ENCODE results near the gene GPR39. TPM values are rescaled to one million over a fixed set of nuclear protein-coding genes. Genes with fewer than 3 reads are reported as not detected.
"Not testable (repeated sequence)": the region's sequence is repeated elsewhere in the genome, so short reads cannot be mapped to it uniquely, and the experiment has no call there.

Gene GPR39
- total and polyA plus RNA-seq, 2 donors from 2014 or later = 4.9 to 8.7 TPM

DNA sequence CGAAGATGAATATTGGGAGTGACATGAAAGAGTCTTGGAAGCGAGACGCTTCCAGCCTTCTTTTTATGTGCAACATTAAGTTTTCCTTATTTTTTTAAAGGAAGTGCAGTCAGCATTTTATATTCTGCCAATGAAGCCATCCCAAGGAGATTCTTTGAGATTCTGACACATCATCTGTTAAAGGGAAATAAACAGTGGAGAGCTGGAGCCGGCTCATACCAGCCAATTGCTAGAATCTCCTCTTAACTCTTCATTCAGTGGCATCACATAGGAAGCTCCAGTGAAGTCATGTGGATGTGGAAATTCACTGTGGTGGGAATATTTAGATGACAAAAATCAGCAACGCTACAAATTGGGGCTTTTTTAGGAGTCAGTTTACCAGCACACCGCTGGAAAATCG lies 23.7 kb upstream of the GPR39 start:
- Histone ChIP-seq H3K4me3 (ENCODE audit: low read length in 3 of 3) (no peak overlapping the region), H3K9me3 (ENCODE audit: control insufficient read depth in 2 of 3, insufficient read depth in 1 of 3, low read length in 3 of 3) (no peaks in the 10 kb centered on the region), H3K36me3 (ENCODE audit: control insufficient read depth in 2 of 3, insufficient read depth in 3 of 3, low read length in 3 of 3) (no peaks in the 10 kb centered on the region), H3K4me1 (ENCODE audit: control insufficient read depth in 2 of 3, insufficient read depth in 2 of 3, low read depth in 1 of 3, low read length in 3 of 3) (no peaks in the 10 kb centered on the region), H3K9ac (ENCODE audit: low read length in 3 of 3) (no peak overlapping the region), H3K27me3 (ENCODE audit: control insufficient read depth, insufficient read depth, low read length) (no peaks in the 10 kb centered on the region), H3K27ac (ENCODE audit: low read depth in 2 of 2, low read length in 2 of 2) (no peak overlapping the region)
- no peak for FAIRE-seq
- TF ChIP-seq, protein P1, sequence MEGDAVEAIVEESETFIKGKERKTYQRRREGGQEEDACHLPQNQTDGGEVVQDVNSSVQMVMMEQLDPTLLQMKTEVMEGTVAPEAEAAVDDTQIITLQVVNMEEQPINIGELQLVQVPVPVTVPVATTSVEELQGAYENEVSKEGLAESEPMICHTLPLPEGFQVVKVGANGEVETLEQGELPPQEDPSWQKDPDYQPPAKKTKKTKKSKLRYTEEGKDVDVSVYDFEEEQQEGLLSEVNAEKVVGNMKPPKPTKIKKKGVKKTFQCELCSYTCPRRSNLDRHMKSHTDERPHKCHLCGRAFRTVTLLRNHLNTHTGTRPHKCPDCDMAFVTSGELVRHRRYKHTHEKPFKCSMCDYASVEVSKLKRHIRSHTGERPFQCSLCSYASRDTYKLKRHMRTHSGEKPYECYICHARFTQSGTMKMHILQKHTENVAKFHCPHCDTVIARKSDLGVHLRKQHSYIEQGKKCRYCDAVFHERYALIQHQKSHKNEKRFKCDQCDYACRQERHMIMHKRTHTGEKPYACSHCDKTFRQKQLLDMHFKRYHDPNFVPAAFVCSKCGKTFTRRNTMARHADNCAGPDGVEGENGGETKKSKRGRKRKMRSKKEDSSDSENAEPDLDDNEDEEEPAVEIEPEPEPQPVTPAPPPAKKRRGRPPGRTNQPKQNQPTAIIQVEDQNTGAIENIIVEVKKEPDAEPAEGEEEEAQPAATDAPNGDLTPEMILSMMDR (IDR thresholded peaks at IDR 0.05; ENCODE audit: borderline replicate concordance, extremely low read depth, insufficient read depth) = no peak
- DNase-seq = no peak
- intact Hi-C loops (cut with DNase I) = no loop called here

DNA sequence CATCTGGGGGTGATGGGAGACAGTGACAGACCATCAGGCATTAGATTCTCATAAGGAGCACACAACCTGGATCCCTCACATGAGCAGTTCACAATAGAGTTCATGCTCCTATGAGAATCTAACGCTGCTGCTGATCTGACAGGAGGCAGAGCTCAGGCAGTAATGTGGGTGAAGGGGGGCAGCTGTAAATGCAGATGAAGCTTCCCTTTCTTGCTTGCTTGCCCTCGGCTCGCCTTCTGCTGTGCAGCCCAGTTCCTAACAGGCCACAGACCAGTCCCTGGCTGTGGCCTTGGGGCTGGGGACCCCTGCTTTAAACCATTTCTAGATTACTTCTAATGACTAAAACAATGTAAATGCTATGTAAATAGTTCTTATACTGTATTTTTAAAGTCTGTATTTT lies 19.6 kb upstream of the GPR39 start:
- H3K27ac ChIP-seq (ENCODE audit: low read depth in 2 of 2, low read length in 2 of 2); H3K9ac ChIP-seq (ENCODE audit: low read length in 3 of 3); H3K4me3 ChIP-seq (ENCODE audit: low read length in 3 of 3); DNase-seq; H3K4me1 ChIP-seq (ENCODE audit: control insufficient read depth in 2 of 3, insufficient read depth in 2 of 3, low read depth in 1 of 3, low read length in 3 of 3); FAIRE-seq; H3K9me3 ChIP-seq (ENCODE audit: control insufficient read depth in 2 of 3, insufficient read depth in 1 of 3, low read length in 3 of 3); intact Hi-C loops (cut with DNase I); H3K36me3 ChIP-seq (ENCODE audit: control insufficient read depth in 2 of 3, insufficient read depth in 3 of 3, low read length in 3 of 3); H3K27me3 ChIP-seq (ENCODE audit: control insufficient read depth, insufficient read depth, low read length): not testable (repeated sequence)

DNA sequence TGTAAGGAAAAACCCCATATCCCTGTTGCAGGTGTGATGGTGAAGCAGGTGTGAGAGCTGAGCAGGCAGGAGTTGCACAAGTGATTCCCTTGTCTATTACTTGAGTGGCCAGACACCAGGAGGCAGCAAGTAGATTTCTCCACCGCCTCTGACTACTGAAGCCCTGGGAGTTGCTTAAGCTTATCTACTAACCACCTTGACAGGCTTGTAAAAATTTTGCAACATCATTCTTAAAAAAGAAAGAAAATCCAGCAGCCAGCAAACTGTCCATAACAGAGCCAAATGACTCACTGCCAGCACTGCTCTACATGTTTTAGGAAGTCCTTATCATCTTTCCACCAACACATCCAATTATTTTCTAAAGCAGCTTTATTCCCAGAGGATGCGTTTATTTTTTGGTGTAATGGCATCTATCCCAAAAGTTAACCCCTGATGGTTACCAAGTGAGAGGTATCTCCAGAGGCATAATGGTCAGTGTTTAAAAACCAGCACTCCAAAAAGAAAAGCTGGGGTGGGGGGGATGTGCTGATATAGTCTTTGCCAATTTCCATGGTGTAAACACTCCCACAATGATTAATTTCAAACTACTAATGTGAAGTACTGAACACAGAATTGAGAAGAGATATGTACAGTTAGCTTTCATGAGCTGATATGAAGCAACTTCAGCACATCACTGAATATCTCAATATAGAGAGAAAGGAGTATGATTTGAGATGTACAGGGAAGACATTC lies 16.3 kb upstream of the GPR39 start:
- Histone ChIP-seq H3K9me3 (ENCODE audit: control insufficient read depth in 2 of 3, insufficient read depth in 1 of 3, low read length in 3 of 3) (no peaks in the 10 kb centered on the region), H3K9ac (ENCODE audit: low read length in 3 of 3) (no peak overlapping the region), H3K36me3 (ENCODE audit: control insufficient read depth in 2 of 3, insufficient read depth in 3 of 3, low read length in 3 of 3) (no peaks in the 10 kb centered on the region), H3K4me3 (ENCODE audit: low read length in 3 of 3) (no peak overlapping the region), H3K27ac (ENCODE audit: low read depth in 2 of 2, low read length in 2 of 2) (no peak overlapping the region), H3K27me3 (ENCODE audit: control insufficient read depth, insufficient read depth, low read length) (no peaks in the 10 kb centered on the region), H3K4me1 (ENCODE audit: control insufficient read depth in 2 of 3, insufficient read depth in 2 of 3, low read depth in 1 of 3, low read length in 3 of 3) (no peaks in the 10 kb centered on the region)
- DNase-seq = no peak
- FAIRE-seq = no peak
- TF ChIP-seq, protein P1 (IDR thresholded peaks at IDR 0.05; ENCODE audit: borderline replicate concordance, extremely low read depth, insufficient read depth) = no peak
- intact Hi-C loops (cut with DNase I) = no loop called here

DNA sequence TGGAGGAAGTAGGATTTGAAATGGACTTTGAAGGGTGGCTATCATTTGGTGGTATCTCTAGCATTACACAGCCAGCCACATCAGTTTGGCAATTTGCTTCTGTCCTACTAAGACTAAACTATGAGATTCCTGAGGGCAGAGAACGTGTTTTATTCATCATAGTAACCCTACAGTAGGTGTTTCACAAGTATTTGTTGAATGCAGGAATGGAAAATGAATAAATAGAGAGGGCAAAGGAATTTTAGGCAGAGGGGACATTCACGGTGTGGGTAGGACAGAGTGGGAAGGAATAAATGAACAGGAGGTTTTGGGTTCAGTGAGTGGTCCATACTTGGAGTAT lies 15.7 kb upstream of the GPR39 start:
- Histone ChIP-seq H3K4me3 (ENCODE audit: low read length in 3 of 3) (no peak overlapping the region), H3K27ac (ENCODE audit: low read depth in 2 of 2, low read length in 2 of 2) (no peak overlapping the region), H3K9ac (ENCODE audit: low read length in 3 of 3) (no peak overlapping the region), H3K27me3 (ENCODE audit: control insufficient read depth, insufficient read depth, low read length) (no peaks in the 10 kb centered on the region), H3K36me3 (ENCODE audit: control insufficient read depth in 2 of 3, insufficient read depth in 3 of 3, low read length in 3 of 3) (no peaks in the 10 kb centered on the region), H3K9me3 (ENCODE audit: control insufficient read depth in 2 of 3, insufficient read depth in 1 of 3, low read length in 3 of 3) (no peaks in the 10 kb centered on the region), H3K4me1 (ENCODE audit: control insufficient read depth in 2 of 3, insufficient read depth in 2 of 3, low read depth in 1 of 3, low read length in 3 of 3) (no peaks in the 10 kb centered on the region)
- intact Hi-C loops (cut with DNase I) = no loop called here
- DNase-seq (no peak), FAIRE-seq (no peak)
- TF ChIP-seq, protein P1 (IDR thresholded peaks at IDR 0.05; ENCODE audit: borderline replicate concordance, extremely low read depth, insufficient read depth) = no peak
